ENCODE results near the gene TNS3. TPM values are rescaled to one million over a fixed set of nuclear protein-coding genes. Genes with fewer than 3 reads are reported as not detected.

Gene TNS3
- total and polyA plus RNA-seq, 2 donors (not counting 3 experiments of a cell fraction or from before 2014, with no cell fraction given): 10.4 to 45.1 TPM

- CTCF ChIA-PET: interaction anchor here (1.1 kb wide), 1 partner anchor 41 kb away, joined by 4 read pairs; no protein-coding TSS in a partner anchor
- Histone ChIP-seq H3K9me3 (replicated peaks; ENCODE audit: control insufficient read depth, insufficient read depth, low read length) (no peaks in the 10 kb centered on the region), H3K4me2 (ENCODE audit: insufficient read depth, low read length) (no peak overlapping the region), H3K27ac (ENCODE audit: insufficient read depth, low read depth, low read length) (no peak overlapping the region), H3K9ac (replicated peaks; ENCODE audit: extremely low read depth, insufficient read depth, low read length) (no peak overlapping the region), H4K20me1 (replicated peaks; ENCODE audit: control insufficient read depth, extremely low read depth, insufficient read depth, low read length) (no peaks in the 10 kb centered on the region), H3K9me1 (replicated peaks; ENCODE audit: control insufficient read depth, extremely low read depth, insufficient read depth, low read length) (no peaks in the 10 kb centered on the region), H3K27me3 (ENCODE audit: control insufficient read depth in 2 of 2, insufficient read depth in 2 of 2, low read length in 2 of 2) (no peaks in the 10 kb centered on the region), H3K36me3 (ENCODE audit: control insufficient read depth in 2 of 2, extremely low read depth in 1 of 2, insufficient read depth in 2 of 2, low read length in 2 of 2) (no peaks in the 10 kb centered on the region), H3K4me1 (ENCODE audit: control insufficient read depth, extremely low read depth, insufficient read depth, low read length) (no peaks in the 10 kb centered on the region), H3K79me2 (ENCODE audit: control insufficient read depth, insufficient read depth, low read length) (no peaks in the 10 kb centered on the region), H3K4me3 (replicated peaks in 1 of 3; ENCODE audit: insufficient read depth in 1 of 3, low read depth in 1 of 3, low read length in 3 of 3) (no peak overlapping the region), H2AFZ (ENCODE audit: low read depth, low read length) (no peak overlapping the region)
- POLR2A ChIA-PET: no interaction called here
- dilution Hi-C loops (cut with MboI; ENCODE audit: extremely low pct_ligation_motif_present, low sequenced_read_pairs) (no loop called here), intact Hi-C loops (cut with micrococcal nuclease) (no loop called here)
- DNase-seq (ENCODE audit: low read depth, low spot score) (no peak), FAIRE-seq (no peak)
- no TSS peak for BruUV-seq (replicated peaks)
- TF ChIP-seq POLR2A (IDR thresholded peaks at IDR 0.05; ENCODE audit: low read depth, low read length): no peak
- TF ChIP-seq FOS (IDR thresholded peaks at IDR 0.05; ENCODE audit: borderline replicate concordance, insufficient read depth, low read length): no peak
- TF ChIP-seq MAX (IDR thresholded peaks at IDR 0.05; ENCODE audit: insufficient read depth, insufficient read length): no peak
- no peak for TF ChIP-seq CTCF (IDR thresholded peaks at IDR 0.05; ENCODE audit: extremely low read depth in 1 of 2, insufficient read depth in 1 of 2, low read depth in 1 of 2, low read length in 2 of 2)
- no peak for TF ChIP-seq EZH2 (IDR thresholded peaks at IDR 0.05; ENCODE audit: borderline replicate concordance, low read depth, low read length, severe bottlenecking)
- no peak for TF ChIP-seq JUN (IDR thresholded peaks at IDR 0.05; ENCODE audit: borderline replicate concordance, insufficient read depth, insufficient read length, low read depth)
- TF ChIP-seq POLR2AphosphoS5 (IDR thresholded peaks at IDR 0.05; ENCODE audit: insufficient read depth, low read depth, low read length): no peak
- no peak for TF ChIP-seq GATA2 (IDR thresholded peaks at IDR 0.05; ENCODE audit: insufficient read depth, insufficient read length, low read depth, low read length)
- TF ChIP-seq MYC (IDR thresholded peaks at IDR 0.05; ENCODE audit: low read depth, low read length): no peak
Measured at GRCh38 chr7:47307311-47307710, 274.6 kb downstream of the TNS3 start.

Measured in endothelial cell of umbilical vein (primary cell).